GM21360 (cell line): ENCODE measurements around the gene PAK2.
A peak's percentile ranks its signal among the peaks of the same experiment; 100 is the strongest.
"Not testable (repeated sequence)": the region's sequence is repeated elsewhere in the genome, so short reads cannot be mapped to it uniquely, and the experiment has no call there.

Experiments used
- ATAC-seq: cut with Tn5 transposase; IDR thresholded peaks from one replicate; pipeline ENCODE4 v1.9.1; 2021; ENCODE audit warnings: mild to moderate bottlenecking, moderate library complexity; ENCODE audit not compliant: unreplicated experiment

Gene PAK2

GRCh38 chr3:196839351-196839750 lies 99.7 kb downstream of the PAK2 start:
- ATAC-seq: not testable (repeated sequence)

DNA sequence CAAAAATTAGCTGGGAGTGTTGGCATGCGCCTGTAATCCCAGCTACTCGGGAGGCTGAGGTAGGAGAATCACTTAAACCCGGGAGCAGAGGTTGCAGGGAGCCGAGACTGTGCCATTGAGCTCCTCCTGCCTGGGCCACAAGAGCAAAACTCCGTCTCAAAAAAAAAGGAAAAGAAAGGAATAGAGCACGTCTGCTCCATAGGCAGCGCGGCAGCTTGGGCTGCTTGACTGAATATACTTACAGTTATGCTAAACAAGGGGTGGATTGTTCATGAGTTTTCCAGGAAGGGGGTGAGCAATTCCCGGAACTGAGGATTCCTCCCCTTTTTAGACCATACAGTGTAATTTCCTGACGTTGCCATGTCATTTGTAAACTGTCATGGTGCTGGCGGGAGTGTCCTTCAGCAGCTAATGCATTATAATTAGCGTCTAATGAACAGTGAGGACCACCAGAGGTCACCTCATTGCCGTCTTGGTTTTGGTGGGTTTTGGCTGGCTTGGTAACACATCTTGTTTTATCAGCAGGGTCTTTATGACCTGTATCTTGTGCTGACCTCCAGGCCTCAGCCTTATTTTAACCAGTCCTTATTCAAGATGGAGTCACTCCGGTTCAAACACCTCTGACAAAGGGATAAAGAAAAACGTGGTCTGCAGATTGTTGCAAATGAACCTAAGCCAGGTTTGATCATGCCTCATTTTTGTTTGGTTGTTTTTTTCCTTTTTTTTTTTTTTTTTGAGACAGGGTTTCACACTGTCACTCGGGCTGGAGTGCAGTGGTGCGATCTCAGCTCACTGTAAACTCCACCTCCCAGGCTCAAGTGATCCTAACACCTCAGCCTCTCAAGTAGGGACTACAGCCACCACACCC lies 103.1 kb downstream of the PAK2 start:
- ATAC-seq: no peak

GRCh38 chr3:196843435-196844110 lies 103.9 kb downstream of the PAK2 start:
- ATAC-seq: no peak

- ATAC-seq: not testable (repeated sequence)
Measured at GRCh38 chr3:196844235-196845219, 104.9 kb downstream of the PAK2 start.

DNA sequence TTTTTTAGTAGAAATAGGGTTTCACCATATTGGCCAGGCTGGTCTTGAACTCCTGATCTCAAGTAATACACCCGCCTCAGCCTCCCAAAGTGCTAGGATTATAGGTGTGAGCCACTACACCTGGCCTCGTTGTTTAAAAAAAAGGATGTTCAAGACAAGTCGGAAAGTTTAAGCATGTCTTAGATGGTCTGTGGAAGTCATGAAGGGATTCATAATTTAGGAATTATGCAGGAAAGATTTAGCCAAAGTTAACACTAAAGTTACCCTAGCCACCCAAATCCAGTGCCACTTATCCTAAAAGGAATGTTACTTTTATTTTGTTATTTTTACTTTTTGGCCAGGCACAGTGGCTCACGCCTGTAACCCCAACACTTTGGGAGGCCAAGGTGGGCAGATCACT lies 108.7 kb downstream of the PAK2 start:
- not testable (repeated sequence) for ATAC-seq

- no peak for ATAC-seq
Measured at GRCh38 chr3:196849180-196849741, 109.6 kb downstream of the PAK2 start.

GRCh38 chr3:196863000-196863399 lies 123.3 kb downstream of the PAK2 start:
- ATAC-seq: not testable (repeated sequence)

DNA sequence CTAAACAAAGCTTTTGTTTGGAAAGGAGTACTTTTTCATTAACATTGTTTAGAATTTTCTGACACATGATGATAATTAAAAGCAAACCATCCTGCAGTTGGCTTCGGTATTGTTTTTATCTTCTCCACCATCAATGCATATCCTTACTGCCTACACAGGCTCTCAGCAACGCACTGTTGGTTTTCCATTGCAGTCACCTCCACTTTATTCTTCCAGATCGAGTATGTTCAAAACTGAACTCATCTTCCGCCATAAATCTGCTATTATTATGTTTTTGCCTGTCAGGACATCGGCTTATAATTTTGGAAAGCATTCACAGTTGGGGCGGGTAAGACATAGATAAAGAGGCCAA lies 127.5 kb downstream of the PAK2 start:
- no peak for ATAC-seq

- peak; percentile 80 for ATAC-seq
Measured at GRCh38 chr3:196867507-196868296, 128.0 kb downstream of the PAK2 start, which contains the start of gene SENP5. Gene SENP5, plus strand, starts transcription at chr3:196867920. Its CDS starts 17,262 bp downstream, at chr3:196885182.

DNA sequence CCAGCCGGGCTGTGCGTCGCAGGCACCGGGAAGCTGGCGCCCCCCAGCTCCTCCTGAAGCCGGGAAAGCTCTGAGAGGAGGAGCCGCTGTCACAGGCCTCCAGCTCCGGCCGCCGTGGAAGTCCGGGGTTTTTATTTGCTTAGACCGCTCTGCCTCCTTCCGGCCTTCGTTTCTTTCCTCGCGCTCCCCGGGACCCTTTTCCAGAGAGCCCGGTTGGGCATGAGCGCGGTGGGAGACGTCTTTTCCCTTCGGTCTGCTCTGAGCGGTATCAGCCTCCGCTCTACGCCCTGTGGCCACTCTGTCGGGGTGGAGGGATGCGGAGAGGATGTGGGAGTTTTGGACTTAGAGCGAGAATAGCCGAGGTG lies 128.6 kb downstream of the PAK2 start:
- peak; percentile 32 for ATAC-seq

- ATAC-seq: no peak
Measured at GRCh38 chr3:196872316-196872715, 132.7 kb downstream of the PAK2 start.

DNA sequence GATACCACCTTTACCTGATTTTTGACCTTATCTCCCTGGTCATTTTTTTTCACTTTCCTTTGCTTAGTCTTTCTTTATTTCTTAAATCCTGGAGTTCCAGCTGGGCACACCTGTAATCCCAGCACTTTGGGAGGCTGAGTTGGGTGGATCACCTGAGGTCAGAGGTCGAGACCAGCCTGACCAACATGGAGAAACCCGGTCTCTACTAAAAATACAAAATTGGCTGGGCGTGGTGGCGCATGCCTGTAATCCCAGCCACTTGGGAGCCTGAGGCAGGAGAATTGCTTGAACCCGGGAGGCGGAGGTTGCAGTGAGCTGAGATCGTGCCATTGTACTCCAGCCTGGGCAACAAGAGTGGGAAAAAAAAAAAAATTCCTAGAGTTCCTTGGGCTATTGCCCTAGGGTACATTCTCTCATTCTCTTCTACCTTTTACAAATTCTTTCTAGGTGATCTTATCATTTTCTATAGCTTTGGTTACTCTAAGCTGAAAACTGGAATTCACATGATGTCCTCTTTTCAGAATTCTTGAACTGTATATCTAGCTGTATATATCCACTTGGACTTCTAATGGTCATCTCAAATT lies 134.9 kb downstream of the PAK2 start:
- ATAC-seq: not testable (repeated sequence)

GRCh38 chr3:196875258-196875657 lies 135.6 kb downstream of the PAK2 start:
- ATAC-seq: no peak
